Prostate gland (tissue), 2 donors: ENCODE measurements around the gene NXPE4. TPM values are rescaled to one million over a fixed set of nuclear protein-coding genes. Genes with fewer than 3 reads are reported as not detected.

Experiments used
- DNase-seq: peaks from one replicate; pipeline ENCODE4 v3.0.0-alpha.2; 2019; ENCODE audit warnings: low spot score
- H3K27ac ChIP-seq, 2 donors: fragments of 200-600 bp; sonication (generic); 2 replicates each; pipeline ENCODE4 v1.5.1; 2017 to 2019
- H3K27me3 ChIP-seq: fragments of 200-600 bp; sonication (generic); replicated peaks from 2 replicates; pipeline ENCODE4 v1.5.1; 2019; ENCODE audit not compliant: insufficient read depth
- H3K36me3 ChIP-seq, 2 donors: fragments of 200-600 bp; sonication (generic); 1 replicate in 1 of 2; 2 replicates in 1 of 2; pipeline versions ENCODE4 v1.5.1 to v1.8.1; 2017 to 2019
- H3K4me1 ChIP-seq: fragments of 200-600 bp; sonication (generic); replicated peaks from 2 replicates; pipeline ENCODE4 v1.5.1; 2019
- H3K4me3 ChIP-seq, 2 donors: fragments of 200-600 bp; sonication (generic); 2 replicates each; pipeline ENCODE4 v1.5.1; 2017 to 2019
- H3K9me3 ChIP-seq: fragments of 200-600 bp; sonication (generic); 2 replicates; pipeline ENCODE4 v1.5.1; 2017
- POLR2A ChIP-seq: fragments of 450-650 bp; IDR thresholded peaks from one replicate; pipeline ENCODE4 v1.6.1; 2016; ENCODE audit warnings: antibody characterized with exemption, mild to moderate bottlenecking
- POLR2AphosphoS5 ChIP-seq: sonication (generic); formaldehyde crosslinking; IDR thresholded peaks from one replicate; pipeline ENCODE4 v1.6.1; 2017; ENCODE audit warnings: antibody characterized with exemption
- WGBS: methylation state at CpG from one replicate; pipeline ENCODE4 v1.1.5; 2018; 5-methylcytosine and 5-hydroxymethylcytosine counted together
- intact Hi-C: fragments of 100-400 bp; cut with DNase I; formaldehyde crosslinking; loops from one replicate; pipeline ENCODE4 v1.14.2; 2022
- total RNA-seq, 2 donors: library from RNA; depleted of rRNA; stranded (reverse); fragments of >200 nt; gene quantifications; one replicate each; pipeline ENCODE4 v1.1.0, GENCODE V29; 2016
- TF ChIP-seq, protein P1 (sequence below), 4 experiments: fragments of 200-600 bp in 2 of 4; fragments of 450-650 bp in 2 of 4; sonication (generic) in 2 of 4; IDR thresholded peaks; 1 replicate in 3 of 4; 2 replicates in 1 of 4; pipeline ENCODE4 v1.5.1; 2016 to 2019; ENCODE audit warnings: antibody characterized with exemption in 4 of 4, mild to moderate bottlenecking in 2 of 4, moderate library complexity in 2 of 4

The NXPE4 gene
- total RNA-seq, 2 donors from 2014 or later = 0.18 to 12.3 TPM

DNA sequence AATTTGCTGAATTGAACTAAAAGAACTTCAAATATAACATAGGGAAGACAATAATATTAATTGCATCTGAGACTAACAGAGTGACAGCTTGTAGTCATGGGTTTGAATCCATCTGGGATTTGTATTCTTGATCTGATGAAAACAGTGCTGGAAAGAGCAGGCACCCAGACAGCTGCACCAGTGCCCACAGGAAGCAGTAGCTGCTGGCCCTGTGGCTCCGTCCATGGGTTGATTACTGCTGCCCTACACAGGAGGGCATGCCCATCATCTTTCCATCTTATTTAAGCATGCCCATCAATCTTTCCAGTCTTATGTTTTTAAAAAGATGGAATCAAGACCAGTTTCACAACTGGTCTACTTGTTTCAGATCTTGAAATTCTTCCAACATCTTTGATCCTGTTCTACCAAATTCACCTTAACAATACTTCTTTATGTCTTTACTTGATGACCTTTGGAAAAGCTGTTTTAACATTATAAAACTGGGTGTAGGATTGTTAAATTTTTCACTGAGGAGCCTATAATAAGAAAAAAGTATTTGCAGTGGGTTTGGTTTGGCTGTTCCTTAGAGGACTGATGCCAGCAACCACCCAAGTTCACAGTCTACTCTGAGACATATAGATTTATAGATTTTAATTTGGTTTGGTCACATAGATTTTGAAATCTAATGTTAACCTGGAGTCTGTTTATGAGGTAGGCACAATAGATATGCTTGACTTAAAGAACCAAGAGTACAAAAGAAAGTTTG lies 761 bp upstream of the NXPE4 start:
- TF ChIP-seq POLR2AphosphoS5 = no peak
- TF ChIP-seq, protein P1, sequence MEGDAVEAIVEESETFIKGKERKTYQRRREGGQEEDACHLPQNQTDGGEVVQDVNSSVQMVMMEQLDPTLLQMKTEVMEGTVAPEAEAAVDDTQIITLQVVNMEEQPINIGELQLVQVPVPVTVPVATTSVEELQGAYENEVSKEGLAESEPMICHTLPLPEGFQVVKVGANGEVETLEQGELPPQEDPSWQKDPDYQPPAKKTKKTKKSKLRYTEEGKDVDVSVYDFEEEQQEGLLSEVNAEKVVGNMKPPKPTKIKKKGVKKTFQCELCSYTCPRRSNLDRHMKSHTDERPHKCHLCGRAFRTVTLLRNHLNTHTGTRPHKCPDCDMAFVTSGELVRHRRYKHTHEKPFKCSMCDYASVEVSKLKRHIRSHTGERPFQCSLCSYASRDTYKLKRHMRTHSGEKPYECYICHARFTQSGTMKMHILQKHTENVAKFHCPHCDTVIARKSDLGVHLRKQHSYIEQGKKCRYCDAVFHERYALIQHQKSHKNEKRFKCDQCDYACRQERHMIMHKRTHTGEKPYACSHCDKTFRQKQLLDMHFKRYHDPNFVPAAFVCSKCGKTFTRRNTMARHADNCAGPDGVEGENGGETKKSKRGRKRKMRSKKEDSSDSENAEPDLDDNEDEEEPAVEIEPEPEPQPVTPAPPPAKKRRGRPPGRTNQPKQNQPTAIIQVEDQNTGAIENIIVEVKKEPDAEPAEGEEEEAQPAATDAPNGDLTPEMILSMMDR (IDR thresholded peaks at IDR 0.05) = no peak
- no peak for TF ChIP-seq POLR2A
- WGBS = 36% methylated on average over 1 of the region's 1 CpG
- DNase-seq = no peak
- Histone ChIP-seq H3K4me3 (no peak overlapping the region), H3K27ac (no peak overlapping the region), H3K27me3 (no peaks in the 10 kb centered on the region), H3K4me1 (no peaks in the 10 kb centered on the region), H3K9me3 (no peaks in the 10 kb centered on the region), H3K36me3 (no peaks in the 10 kb centered on the region)
- intact Hi-C loops = no loop called here

DNA sequence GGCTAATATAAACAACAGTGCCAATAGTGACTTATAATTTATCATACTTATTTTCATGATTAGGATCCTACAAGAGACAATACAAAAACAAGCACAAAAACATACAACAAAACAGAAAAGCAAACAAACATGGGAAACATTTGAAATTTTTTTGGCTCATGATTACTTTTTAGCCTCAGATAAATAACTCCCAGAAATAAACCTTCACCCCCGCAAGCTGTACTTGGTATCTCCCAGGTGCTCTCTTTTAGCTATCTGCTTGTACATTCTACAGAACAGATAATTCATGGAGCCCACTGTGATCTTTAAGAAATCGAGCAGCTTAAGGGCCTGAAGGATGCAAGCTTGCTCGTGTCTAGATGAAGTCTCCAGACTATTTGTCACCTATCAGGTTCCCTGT lies 883 bp downstream of the NXPE4 start:
- Histone ChIP-seq H3K9me3 (no peaks in the 10 kb centered on the region), H3K36me3 (no peaks in the 10 kb centered on the region), H3K27me3 (no peaks in the 10 kb centered on the region), H3K27ac (no peak overlapping the region), H3K4me1 (no peaks in the 10 kb centered on the region), H3K4me3 (no peak overlapping the region)
- TF ChIP-seq POLR2A (no peak), POLR2AphosphoS5 (no peak)
- TF ChIP-seq, protein P1 (IDR thresholded peaks at IDR 0.05) = no peak
- WGBS = 72% methylated on average over 3 of the region's 3 CpGs
- intact Hi-C loops = no loop called here
- no peak for DNase-seq

DNA sequence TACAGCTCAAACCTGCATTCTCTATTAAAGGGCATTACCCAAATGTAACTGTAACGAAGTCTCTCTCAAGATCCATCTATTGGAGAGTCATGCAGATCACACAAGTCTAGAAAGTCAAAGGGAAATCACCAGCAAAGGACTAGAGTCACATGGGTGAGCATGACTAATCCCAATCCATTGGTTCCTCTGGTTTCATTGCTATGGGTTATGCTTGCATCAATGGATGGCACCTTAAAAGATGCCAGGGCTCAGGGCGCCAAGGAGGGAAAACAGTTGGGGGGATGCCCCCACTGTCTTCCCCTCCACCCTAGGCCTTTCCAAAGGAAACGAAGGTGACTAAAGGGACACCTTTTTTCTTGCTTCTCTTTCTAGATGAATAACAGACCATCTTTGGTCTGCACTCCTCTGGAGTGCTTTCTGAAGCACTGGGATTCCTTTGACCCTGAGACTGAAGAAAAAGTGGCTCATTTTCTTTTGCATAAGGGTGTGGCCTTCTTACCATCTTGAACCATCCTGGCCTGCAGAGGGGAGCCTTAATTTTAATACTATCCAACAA lies 8.1 kb downstream of the NXPE4 start:
- Histone ChIP-seq H3K27me3 (no peaks in the 10 kb centered on the region), H3K9me3 (no peaks in the 10 kb centered on the region), H3K27ac (no peak overlapping the region), H3K4me3 (no peak overlapping the region), H3K4me1 (no peaks in the 10 kb centered on the region), H3K36me3 (no peaks in the 10 kb centered on the region)
- WGBS = 93% methylated on average over 3 of the region's 3 CpGs
- TF ChIP-seq POLR2A = no peak
- TF ChIP-seq, protein P1 (IDR thresholded peaks at IDR 0.05) = no peak
- TF ChIP-seq POLR2AphosphoS5 = no peak
- intact Hi-C loops = no loop called here
- no peak for DNase-seq

DNA sequence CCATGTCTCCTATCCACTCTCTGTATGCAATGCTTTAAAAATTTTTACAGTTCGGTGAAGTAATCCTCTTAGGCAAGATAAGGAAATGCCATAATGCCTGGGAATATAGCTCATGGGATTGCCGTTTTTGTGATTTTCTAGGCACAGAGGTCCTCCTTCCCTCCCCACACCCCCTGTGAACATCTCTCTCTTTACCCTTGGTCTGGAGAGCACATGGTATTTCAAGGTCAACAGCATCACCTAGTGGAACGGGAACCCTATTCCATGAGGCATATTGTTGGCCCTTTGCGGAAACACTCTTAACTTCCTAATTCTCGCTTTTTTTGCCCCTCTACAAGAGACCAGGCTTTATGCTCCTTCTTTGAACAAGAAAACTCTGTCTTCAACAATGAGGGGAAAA lies 8.8 kb downstream of the NXPE4 start:
- H3K9me3 ChIP-seq = no peaks in the 10 kb centered on the region
- no peaks in the 10 kb centered on the region for H3K27me3 ChIP-seq
- 98% methylated on average over 5 of the region's 5 CpGs for WGBS
- no peak for DNase-seq
- no peak overlapping the region for H3K27ac ChIP-seq
- intact Hi-C loops = no loop called here
- TF ChIP-seq POLR2AphosphoS5 = no peak
- no peak for TF ChIP-seq POLR2A
- TF ChIP-seq, protein P1 (IDR thresholded peaks at IDR 0.05) = no peak
- no peaks in the 10 kb centered on the region for H3K36me3 ChIP-seq
- no peak overlapping the region for H3K4me3 ChIP-seq
- H3K4me1 ChIP-seq = no peaks in the 10 kb centered on the region

DNA sequence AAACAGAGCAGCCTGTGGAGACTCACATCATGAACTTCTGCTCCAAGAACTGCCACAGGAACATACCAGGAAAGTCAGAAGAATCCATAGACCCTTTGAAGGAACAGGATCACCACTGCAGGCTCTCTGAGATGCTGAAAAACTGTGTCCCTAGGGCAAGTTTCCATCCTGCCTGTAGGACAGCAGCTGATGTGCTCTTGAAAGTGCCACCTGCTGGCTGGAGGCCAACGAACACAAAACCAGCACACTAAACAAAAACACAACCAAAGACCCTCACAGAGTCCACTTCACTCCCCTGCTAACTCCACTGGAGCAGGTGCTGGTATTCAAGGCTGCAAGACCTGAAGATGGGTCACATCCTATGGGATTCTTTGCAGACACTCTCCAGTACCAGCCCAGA lies 23.9 kb downstream of the NXPE4 start:
- H3K4me1 ChIP-seq = no peaks in the 10 kb centered on the region
- TF ChIP-seq POLR2AphosphoS5 (no peak), POLR2A (no peak)
- TF ChIP-seq, protein P1 (IDR thresholded peaks at IDR 0.05) = no peak
- H3K4me3 ChIP-seq = no peak overlapping the region
- no peaks in the 10 kb centered on the region for H3K27me3 ChIP-seq
- intact Hi-C loops = no loop called here
- no peak for DNase-seq
- H3K36me3 ChIP-seq = no peaks in the 10 kb centered on the region
- no peaks in the 10 kb centered on the region for H3K9me3 ChIP-seq
- H3K27ac ChIP-seq = no peak overlapping the region
- no CpG with 5 or more reads among the region's 1 CpG for WGBS
